ENCODE measurements around the gene CDC42EP2. TPM values are rescaled to one million over a fixed set of nuclear protein-coding genes. Genes with fewer than 3 reads are reported as not detected.

CDC42EP2 gene, protein sequence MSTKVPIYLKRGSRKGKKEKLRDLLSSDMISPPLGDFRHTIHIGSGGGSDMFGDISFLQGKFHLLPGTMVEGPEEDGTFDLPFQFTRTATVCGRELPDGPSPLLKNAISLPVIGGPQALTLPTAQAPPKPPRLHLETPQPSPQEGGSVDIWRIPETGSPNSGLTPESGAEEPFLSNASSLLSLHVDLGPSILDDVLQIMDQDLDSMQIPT
- total RNA-seq, result 11.4 and 12.3 TPM in 2 replicates

DNA sequence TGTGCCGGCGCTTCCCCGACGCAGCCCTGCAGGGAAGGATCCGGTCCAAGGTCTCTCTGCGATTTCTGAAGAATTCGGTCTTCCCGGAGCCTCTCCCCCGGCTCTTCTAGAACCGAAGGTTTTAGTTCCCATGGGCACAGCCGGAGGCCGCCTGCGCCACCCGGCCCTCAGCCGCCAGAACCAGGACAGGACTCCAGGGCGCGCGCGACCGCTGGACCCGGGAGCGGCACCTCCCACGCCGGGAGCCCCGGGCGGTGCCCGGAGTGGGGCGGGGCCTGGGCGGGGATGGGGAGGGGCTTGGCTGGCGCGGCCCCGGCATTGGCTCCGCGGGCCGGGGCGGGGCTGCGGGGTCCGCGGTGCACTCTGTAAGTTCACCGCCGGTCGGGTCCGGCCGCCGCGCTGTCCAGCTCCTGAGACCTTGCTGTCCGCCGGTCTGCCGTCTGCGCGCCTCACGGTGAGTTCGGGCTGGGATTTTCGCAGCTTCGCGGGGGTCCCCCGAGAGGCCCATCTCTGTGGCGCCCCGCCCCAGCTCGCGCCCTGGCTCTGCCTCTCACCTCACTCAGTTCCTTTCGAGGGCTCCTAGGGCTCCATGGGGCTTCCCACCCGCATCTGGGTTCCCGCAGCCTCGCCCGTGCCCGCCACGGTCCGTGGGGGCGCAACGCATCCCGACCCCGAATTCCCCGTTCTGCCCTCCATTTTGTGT, at the start of gene CDC42EP2:
Gene CDC42EP2, plus strand, starts transcription at position 366 of the 703 bp plus-strand sequence. CDS start 6,033 bp downstream, outside the sequence.
- DNase-seq, result peak; percentile 90

DNA sequence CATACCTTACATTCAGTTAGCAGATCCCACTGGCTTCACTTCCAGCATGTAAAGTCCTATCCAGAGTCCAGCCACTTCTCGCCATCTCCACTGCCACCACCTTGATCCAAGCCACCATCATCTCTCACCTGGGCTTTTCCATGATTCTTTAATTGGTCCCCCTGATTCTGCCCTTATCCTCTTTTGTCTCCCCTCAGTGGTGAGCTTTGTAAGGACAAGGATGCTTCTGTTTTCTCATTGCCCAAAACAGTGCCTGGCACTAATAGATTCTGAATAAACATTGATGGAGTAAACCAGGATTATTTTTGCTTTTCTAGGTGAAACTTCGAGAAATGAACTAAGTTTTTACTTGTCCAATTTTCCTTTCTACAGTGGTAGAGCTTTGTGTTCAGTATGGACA, 48.5 kb upstream of the CDC42EP2 start:
- DNase-seq, result no peak

DNA sequence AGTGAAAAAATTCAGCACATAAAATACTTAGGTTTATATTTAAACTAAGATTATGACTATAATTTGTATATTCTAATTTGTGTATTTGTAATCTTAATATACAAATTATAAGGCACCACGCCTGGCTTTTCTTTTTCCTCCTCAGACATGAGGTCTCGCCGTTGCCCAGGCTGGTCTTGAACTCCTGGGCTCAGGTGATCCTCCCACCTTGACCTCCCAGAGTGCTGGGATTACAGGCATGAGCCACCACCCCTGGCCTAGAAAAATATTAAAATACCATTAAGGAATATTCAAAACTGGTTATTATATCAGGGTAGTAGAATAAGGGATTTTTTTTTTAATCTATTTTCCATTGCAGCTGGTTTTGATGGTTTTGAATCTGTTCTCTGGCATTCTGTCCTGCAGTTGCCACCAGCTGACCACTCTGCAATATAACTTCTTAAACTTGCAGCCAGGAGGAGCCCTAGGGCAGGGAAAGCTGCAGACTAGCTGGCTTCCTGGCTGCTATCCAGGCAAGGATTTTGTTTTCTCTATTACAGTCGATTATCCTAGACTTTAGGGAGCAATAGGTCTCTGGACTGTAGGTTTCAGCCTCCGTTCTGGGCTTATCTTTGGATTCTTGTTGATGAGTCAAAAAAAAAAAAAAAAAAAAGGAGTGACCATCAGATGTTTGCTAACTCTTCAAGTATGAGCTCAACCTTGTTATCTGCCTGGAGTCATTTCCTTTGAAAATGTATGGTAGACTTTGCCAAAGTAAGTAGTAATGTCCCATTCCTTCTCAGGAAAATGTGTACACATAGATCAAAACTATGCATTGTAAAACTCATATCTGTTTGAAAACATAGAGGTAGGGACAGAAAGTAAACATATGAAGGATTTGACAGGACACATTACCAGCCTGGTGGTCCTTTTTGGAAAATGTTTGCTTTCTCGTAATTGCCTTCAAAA, 39.7 kb upstream of the CDC42EP2 start:
- peak; percentile 96 for DNase-seq

DNA sequence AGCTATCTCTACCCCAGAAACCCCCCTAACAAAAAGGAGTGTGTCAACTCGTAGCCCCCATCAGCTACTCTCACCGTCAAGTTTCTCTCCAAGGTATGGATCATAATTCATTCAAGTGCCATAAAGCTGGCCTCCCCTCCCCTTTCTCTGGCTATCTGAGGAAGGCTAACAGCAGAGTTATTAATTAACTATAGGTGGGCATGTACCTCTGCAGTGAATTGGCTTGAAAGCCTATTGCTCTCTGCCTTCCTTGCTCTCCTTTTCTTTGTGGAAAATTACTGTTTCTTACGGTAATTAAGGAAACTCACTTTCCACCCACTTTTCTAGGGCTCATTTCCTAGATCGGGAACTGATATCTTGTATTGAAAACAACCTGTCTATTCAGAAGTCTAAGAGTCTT, 38.8 kb upstream of the CDC42EP2 start:
- DNase-seq, result peak; percentile 24

DNA sequence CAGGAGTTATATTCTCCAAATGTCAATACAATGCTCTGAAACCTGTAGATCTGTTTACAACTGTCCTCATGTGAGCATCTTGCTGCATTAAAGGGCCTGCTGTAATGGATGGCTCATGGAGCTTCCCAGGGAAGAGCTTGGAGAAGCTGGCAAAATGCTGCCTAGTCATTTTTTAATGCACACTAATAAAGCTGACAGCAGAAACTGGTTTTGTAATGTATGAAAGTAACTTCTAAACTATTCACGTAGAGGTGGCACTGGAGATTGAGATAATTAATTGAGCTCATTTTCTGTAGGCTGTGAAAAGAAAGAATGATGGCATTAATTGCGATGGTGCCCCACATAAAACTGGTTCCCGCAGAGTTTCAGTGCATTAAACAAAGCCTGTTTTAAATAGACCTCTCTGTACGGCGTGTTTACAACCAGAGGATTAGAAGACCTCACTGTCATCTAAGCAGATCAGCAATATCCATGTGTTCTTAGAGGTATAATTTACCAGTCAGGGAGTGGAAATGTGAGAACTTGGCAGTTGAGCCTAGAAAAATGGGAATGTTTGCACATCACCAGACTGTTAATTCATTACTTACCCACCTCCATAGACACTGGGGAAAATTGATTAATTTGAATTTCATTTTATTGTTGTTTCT, 36.9 kb upstream of the CDC42EP2 start:
- no peak for DNase-seq

DNA sequence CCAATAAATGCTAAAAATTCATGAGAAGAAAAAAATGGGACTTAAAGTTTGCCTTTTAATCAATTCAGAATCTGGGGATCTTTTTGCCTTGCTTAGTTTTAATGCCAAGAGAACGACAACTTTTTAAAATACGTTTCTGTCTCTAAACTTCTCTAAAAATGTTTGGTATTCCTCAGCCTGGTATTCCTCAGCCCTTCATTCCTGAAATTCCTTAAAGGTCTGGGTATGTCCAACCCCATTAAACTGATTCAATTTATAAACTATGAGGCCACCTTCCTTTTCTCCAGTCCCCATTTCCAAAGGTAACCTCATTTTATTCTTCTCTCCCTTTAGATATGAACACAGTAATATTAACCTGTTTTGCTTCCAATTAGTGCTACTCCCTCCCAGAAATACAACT, 36.3 kb upstream of the CDC42EP2 start:
- DNase-seq, result no peak

DNA sequence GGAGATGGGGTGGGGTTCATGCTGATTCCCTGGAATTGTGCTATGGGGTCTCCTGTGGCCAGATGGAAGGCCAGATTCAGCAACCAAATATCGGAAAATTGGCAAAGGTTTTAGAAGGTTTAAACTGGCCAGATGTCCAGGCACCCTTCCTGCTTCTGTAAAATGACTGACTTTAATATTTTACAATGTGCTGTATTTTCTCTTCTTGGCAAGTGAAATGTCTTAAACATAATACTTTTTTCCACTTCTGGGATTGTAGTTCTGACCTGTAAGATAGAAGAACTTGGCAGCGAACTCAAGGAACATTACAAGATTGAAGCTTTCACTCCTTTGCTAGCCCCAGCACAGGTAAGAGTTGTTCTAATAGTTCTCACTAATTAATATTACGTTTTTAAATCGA, 35.4 kb upstream of the CDC42EP2 start:
- no peak for DNase-seq

DNA sequence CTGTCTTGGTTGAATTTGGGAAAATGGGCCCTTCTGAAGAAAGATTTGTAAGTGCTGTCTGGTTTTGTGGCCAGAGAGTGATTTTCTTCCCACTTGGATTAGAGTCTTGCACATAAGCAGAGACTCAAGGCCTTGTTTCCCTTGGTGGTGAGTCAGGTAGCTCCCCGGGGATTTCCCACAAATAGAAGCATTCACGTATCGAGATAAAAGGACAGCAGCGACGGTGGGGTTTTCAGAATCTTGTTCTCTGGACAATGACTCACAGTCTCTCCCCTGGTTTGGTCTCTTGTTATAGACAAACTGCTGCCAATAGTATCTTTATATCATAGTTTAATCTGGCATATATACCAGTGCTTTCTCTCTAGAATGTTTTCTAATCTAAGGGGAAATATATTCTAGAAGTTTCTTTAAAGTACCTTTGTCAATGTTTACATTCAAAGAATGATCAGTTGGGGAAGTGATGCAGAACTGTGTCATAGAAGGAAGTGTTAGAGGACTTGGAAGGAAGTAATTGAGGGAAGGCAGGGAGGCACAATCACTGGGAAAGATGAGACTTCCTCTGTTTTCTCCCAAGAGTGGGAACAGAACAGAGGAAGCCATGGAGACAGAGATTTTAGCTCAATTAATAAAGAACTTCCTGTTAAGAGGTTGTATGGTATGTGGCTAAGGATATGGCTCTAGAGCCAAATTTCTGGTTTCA, 34.8 kb upstream of the CDC42EP2 start:
- DNase-seq, result peak; percentile 91

DNA sequence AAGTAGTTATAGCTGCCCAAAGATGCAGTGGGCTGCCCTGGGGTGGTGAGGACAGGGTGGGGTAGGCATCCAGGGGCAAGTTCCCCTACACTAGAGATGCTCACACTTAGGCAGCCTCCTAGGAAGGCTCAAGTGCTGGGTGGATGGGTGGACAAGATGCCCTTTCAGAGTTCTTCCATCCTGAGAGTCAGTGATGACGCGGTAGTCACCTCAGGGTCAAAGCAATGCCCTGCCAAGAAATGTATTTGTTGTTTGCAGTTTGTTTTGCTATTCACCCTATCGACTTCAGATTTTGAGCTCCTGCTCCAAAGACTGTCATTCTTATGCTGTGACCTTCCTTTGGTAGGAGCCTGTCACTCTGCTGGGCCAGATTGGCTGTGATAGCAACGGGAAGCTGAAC, 34.0 kb upstream of the CDC42EP2 start:
- DNase-seq, result peak; percentile 35

DNA sequence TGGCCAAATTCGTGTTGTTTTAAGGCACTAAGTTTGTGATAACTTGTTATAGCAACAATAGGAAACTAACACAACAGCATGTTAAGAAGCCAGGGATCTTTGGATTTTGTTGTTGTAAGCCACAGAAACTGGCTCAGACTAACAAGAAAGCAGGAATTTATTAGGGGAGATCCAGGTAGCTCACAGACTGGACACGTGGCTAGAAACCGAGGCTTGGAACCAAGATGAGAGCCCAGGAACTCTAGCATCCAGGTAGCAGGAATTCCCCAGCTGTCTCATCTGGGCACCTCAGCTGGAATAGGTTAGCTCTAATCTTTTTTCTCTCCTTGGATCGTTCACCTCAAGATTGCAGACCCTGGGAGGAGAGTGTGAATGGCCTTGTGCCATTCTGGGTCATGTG, 28.0 kb upstream of the CDC42EP2 start:
- DNase-seq, result no peak

DNA sequence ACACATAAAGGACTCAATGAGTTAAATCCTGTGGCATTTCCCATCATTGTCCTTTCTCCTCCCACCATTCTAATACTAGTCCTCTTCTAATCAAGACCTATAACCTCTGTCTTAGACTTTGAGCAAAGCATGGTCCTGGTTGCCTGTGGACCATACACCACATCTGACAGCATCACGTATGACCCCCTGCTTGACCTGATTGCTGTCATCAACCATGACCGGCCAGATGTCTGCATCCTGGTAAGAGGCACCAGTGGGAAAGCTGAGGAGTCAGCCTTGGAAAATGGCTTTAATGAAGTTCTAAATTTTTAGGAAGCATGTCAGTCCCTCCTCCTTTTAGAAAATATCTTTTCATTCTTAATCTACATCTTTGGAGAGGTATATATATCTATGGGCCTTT, 27.1 kb upstream of the CDC42EP2 start:
- no peak for DNase-seq

DNA sequence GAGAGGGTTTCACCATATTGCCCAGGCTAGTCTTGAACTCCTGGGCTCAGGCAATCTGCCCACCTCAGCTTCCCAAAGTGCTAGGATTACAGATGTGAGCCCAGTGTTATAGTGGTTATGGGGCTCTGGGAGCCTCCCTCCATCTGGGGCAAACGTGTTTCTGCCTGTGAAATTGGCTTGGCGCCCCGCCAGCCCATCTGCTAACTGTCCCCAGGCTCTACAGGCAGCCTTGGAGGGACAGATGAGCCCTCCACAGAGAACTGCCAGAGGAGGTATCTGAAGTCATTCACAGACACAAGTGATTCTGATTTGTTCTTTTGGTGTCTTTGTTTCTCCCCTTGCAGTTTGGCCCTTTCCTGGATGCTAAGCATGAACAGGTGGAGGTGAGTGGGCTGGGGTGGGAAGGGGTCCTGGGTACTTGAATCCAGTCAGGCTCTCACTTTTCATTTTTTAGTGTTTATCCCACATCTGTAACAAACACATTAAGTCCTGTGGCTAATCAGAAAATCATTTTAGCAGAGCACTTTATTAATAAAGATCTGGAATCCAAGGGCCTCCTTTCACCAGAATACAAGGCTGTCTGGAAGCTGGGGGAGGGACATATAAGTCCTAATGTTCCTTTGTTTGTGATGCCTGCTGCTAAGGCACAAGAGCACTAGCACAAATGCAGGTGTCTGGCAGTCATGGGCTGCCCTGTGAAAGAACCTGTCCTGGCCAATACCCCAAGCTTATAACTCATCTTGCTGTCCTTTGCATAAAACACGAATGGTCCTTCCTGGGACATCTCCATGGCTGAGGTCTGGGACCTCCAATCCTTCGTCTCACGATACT, 25.7 kb upstream of the CDC42EP2 start:
- no peak for DNase-seq

DNA sequence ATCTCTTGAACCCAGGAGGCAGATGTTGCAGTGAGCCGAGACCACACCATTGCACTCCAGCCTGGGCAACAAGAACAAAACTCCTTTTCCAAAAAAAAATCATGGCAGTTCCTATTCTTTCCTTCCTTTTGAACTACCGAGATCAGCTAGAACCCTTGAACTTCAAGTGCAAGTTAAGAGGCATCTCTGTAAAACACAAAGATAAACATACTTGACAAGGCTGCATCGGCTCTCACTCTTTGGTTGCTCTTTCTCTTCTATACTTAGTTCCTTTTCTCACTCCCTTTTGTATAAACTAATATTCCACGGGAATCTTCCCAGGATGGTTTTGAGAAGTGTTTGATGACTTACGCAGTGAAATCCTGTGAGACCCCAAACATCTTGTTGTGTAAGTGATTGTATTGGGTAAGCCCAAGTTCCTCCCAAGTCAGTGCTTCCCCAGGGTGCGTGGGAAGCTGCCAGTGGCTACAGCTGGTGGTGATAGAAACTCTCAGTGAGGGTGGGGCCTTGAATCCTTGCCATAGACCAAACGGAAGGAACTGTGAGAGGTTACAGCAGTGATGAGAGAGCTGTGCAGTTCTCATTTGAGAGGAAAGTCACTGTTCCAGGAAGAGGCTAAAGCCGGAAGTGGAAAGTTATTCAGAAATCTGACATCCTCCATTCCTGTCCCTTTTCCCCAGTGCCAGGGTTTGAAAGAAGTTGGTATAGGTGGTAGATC, 24.1 kb upstream of the CDC42EP2 start:
- DNase-seq, result peak; percentile 86

DNA sequence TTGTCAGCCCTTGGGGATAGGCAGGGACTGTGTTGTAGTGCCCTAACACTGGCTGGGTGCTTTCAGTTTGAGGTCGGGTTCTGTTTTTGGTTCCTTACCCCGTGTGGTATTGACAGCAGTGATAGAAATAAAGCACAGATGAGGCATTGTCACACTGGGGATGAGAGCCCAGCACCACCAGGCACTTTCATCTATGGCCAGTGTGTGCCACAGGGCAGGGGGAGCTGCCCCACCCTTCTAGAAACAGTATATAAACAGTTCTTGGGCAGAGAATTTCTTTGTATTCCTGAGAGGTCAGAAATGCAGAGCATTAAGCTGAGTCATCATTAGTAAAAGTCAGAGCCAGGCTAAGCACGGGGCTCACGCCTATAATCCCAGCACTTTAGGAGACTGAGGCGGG, 23.1 kb upstream of the CDC42EP2 start:
- peak; percentile 40 for DNase-seq

DNA sequence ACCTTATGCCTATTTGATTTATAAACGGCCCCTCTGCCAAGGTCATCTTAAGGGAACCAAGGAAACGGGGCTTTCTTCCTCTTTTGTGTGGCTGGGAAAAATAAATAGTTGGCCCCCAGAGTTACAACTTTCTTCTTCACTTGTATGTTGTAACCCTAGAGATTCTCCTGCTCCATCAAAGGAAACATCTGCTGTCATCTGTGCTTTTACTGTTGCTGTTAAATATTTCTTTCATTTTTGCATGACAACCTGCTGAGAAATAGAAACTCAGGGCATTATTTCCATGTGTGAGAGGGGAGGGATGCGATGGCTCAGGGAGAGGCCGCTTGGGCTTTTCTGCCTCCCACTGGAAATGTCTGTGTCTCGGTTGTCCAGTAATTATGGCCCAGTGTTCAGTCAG, 21.8 kb upstream of the CDC42EP2 start:
- DNase-seq, result no peak

DNA sequence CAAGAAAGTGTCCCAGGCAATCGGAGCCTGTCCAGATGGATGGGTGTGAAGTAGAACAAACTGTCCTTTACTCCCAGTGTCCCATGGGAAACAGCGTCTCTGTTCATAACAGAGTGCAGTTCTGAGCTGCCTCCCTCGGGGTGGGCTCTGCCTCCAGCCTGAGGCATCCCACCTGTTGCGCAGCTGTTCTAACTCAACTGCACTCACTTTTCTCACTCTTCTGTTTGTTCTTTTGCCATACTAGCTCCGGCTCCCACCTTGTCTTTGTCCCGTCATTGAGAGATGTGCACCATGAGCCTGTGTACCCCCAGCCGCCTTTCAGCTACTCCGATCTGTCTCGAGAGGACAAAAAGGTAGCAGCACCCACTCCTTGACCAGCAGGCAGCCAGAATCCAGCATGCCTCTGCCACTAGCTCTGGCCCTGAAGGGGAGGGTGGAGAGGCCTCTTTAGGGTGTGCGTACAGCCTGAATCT, 20.7 kb upstream of the CDC42EP2 start:
- no peak for DNase-seq

DNA sequence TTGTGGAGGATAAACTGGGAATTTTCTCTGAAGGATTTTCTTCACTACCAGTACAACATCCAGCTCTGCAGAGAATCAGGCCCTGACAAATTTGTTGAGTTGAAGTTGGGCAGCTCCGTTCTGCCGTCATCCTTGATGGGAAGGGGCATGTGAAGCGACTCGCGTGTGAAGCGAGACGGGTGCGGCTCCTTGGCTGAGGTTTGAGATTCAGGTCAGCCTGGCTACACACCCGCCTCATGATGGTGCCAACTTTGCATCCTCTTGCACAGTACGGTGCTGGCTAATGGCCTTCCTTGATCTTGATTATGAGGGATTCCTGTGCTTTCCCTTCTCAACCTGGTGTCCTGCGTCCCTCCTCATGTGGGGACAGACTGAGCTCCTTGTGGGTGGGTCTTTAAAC, 19.7 kb upstream of the CDC42EP2 start:
- no peak for DNase-seq

DNA sequence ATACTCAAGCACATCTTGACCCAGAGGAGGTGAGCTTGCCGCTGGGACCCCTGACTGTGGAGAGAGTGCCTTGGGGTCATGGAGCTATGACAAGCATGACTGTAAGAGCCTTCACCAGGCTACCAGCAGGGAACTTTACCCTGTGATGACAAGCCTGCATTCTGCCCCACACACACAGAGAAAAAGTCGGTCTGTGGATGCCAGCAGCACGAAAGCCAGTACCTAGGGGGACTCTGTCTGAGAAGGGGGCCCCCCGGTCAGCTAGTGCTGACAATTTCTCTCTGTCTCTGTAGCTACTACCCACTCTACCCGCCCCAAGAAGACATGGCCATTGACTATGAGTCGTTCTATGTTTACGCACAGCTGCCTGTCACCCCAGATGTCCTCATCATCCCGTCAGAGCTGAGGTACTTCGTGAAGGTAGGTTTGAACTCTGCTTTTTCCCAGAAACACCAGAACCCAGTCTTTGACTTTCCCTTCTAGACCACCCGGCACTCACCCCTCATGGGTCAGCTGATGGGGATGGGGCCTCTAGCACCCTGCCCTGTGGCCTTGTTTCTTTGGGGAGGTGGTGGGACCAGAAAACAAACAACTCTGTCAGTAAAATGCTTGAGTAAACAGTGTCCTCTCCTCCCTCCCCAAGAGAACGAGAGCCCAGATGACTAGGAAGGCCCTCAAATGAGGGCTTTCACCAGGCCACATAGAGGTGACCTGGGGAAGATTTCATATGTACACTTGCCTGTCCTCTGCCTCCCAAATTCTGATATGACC, 18.9 kb upstream of the CDC42EP2 start:
- no peak for DNase-seq

DNA sequence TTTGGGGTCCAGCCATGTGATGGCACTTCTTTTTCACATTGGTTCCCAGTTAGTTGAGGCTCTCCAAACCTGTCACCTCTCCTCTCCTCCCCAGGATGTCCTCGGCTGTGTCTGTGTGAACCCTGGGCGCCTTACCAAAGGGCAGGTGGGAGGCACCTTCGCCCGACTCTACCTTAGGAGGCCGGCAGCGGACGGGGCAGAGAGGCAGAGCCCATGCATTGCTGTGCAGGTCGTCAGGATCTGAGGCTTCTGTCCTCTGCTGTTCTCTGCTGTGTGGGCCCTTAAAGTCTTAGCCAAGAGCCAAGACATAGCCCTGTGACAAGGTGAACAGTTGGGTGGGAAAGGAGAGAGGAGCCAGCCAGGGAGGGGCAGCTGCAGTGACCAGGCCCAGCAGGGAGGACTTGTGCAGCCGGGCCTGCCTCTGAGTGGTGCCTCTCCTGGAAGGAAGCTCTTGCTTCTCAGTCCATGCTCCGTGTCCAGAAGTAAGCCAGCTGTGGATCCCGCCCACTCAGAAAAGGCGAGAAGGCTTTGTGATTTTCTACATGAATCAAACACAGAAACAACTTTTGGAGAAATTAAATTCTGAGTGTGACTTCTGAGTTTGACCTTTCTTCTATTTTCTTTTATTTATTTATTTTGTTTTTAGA, 17.5 kb upstream of the CDC42EP2 start:
- no peak for DNase-seq
